Right lobe of liver (tissue), 4 donors: ENCODE data around the gene SIDT2.

Experiments used
- CTCF ChIP-seq, 4 donors: fragments of 200-600 bp in 3 of 4; fragments of 450-650 bp in 1 of 4; IDR thresholded peaks; one replicate each; pipeline versions ENCODE4 v1.5.1 to v1.8.0; 2016 to 2022; ENCODE audit warnings: antibody characterized with exemption in 4 of 4, mild to moderate bottlenecking in 2 of 4
- POLR2A ChIP-seq: fragments of 450-650 bp; IDR thresholded peaks from one replicate; pipeline ENCODE4 v1.6.1; 2017; ENCODE audit warnings: antibody characterized with exemption, mild to moderate bottlenecking
- donor health status: DM: no; HTN: no; CAD: no.
- donor health status: DM: no; HTN: no; CAD: no.
- donor health status: DM: no; HTN: yes; CAD: no.

- TF ChIP-seq POLR2A (no peak), CTCF (IDR thresholded peaks at IDR 0.05) (no peak)
Observed at GRCh38 chr11:117171404-117172061, 7.0 kb upstream of the SIDT2 start.
